K562 (cell line): ENCODE data around the gene KLHL8. TPM values are rescaled to one million over a fixed set of nuclear protein-coding genes. Genes with fewer than 3 reads are reported as not detected.
A peak's percentile ranks its signal among the peaks of the same experiment; 100 is the strongest.

Experiments used
- ATAC-seq: fragments of 200-7000 bp; cut with Tn5 transposase; 3 replicates; pipeline ENCODE4 v1.9.1; 2020; ENCODE audit warnings: moderate library complexity
- BruUV-seq: library from RNA; stranded (reverse); fragments of 400-500 nt; replicated peaks from 2 replicates; lab custom pipeline; 2021; lab: Mats Ljungman, UMichigan
- CTCF ChIA-PET: fragments of 300-600 bp; formaldehyde crosslinking; extraction: SDS; loops from one replicate; lab custom pipeline; 2021; ENCODE audit warnings: low intra/inter-chr PET ratio; lab: Yijun Ruan, JAX
- POLR2A ChIA-PET: fragments of 300-600, 350-650 bp; sonication (Branson Sonifier 250); formaldehyde crosslinking; extraction: SDS; loops from one replicate; lab custom pipeline; 2021; ENCODE audit warnings: antibody characterized with exemption, inconsistent platforms; lab: Yijun Ruan, JAX
- DNase-seq, 4 experiments: peaks; one replicate each; pipeline versions ENCODE4 v3.0.0 to v3.0.0-alpha.2; 2011 to 2018; ENCODE audit warnings: low spot score in 3 of 4, mixed read lengths in 3 of 4; ENCODE audit errors: extremely low read depth in 1 of 4
- FAIRE-seq: peaks from 2 replicates; lab custom pipeline; 2011; peaks lifted over from hg19 to GRCh38; lab: Jason Lieb, UNC
- H2AFZ ChIP-seq: 2 replicates; pipeline ENCODE4 v1.6.0; 2011; ENCODE audit warnings: low read depth, low read length, control low read depth, inconsistent platforms
- H3K27ac ChIP-seq: fragments of 200-600 bp; 3 replicates; pipeline ENCODE4 v1.8.0; 2011; ENCODE audit warnings: low read depth, mild to moderate bottlenecking, control low read depth, inconsistent platforms, low read length, moderate library complexity, mixed read lengths; ENCODE audit errors: extremely low read depth
- H3K27me3 ChIP-seq, 2 experiments: fragments of 300-600 bp in 1 of 2; 2 replicates in 1 of 2; 3 replicates in 1 of 2; pipeline versions ENCODE4 v1.6.0 to v1.8.0; 2011; ENCODE audit warnings: inconsistent platforms in 2 of 2, low read length in 2 of 2, mild to moderate bottlenecking in 1 of 2, mixed read lengths in 1 of 2, moderate library complexity in 1 of 2; ENCODE audit not compliant: control insufficient read depth in 2 of 2, insufficient read depth in 2 of 2
- H3K36me3 ChIP-seq: fragments of 300-600 bp; 3 replicates; pipeline ENCODE4 v1.8.0; 2011; ENCODE audit warnings: mild to moderate bottlenecking, low read length, inconsistent platforms; ENCODE audit not compliant: control insufficient read depth, insufficient read depth
- H3K4me1 ChIP-seq, 2 experiments: fragments of 200-600 bp in 1 of 2; replicated peaks in 1 of 2; 2 replicates in 1 of 2; 3 replicates in 1 of 2; pipeline versions ENCODE4 v1.5.1 to v1.8.0; 2011; ENCODE audit warnings: inconsistent platforms in 2 of 2, low read length in 2 of 2, mild to moderate bottlenecking in 1 of 2, mixed read lengths in 1 of 2, moderate library complexity in 1 of 2; ENCODE audit not compliant: control insufficient read depth in 2 of 2, insufficient read depth in 2 of 2
- H3K4me2 ChIP-seq: 2 replicates; pipeline ENCODE4 v1.6.1; 2011; ENCODE audit warnings: low read length, control low read depth, inconsistent platforms, mixed read lengths; ENCODE audit not compliant: insufficient read depth
- H3K4me3 ChIP-seq: fragments of 200-600 bp; sonication (generic), shearing (Covaris generic); 2 replicates; pipeline ENCODE4 v1.5.1; 2016; ENCODE audit warnings: control low read depth, inconsistent platforms
- H3K79me2 ChIP-seq: fragments of 200-600 bp; 3 replicates; pipeline ENCODE4 v1.8.0; 2011; ENCODE audit warnings: low read length, inconsistent platforms; ENCODE audit not compliant: control insufficient read depth, insufficient read depth
- H3K9ac ChIP-seq, 2 experiments: 2 replicates each; pipeline versions ENCODE4 v1.6.0 to v1.6.1; 2011; ENCODE audit warnings: low read depth in 2 of 2, low read length in 2 of 2, control low read depth in 1 of 2, inconsistent platforms in 1 of 2, mild to moderate bottlenecking in 1 of 2, mixed read lengths in 1 of 2; ENCODE audit not compliant: insufficient read depth in 1 of 2
- H3K9me1 ChIP-seq: one replicate; pipeline ENCODE4 v1.6.0; 2011; ENCODE audit warnings: inconsistent platforms, mild to moderate bottlenecking, low read length, moderate library complexity; ENCODE audit not compliant: control insufficient read depth, insufficient read depth
- H3K9me3 ChIP-seq: replicated peaks from 2 replicates; pipeline ENCODE4 v1.5.1; 2011; ENCODE audit warnings: low read depth, low read length, inconsistent platforms; ENCODE audit not compliant: control insufficient read depth, insufficient read depth
- H4K20me1 ChIP-seq: replicated peaks from 2 replicates; pipeline ENCODE4 v1.6.1; 2011; ENCODE audit warnings: low read length, inconsistent platforms, mixed read lengths; ENCODE audit not compliant: control insufficient read depth, insufficient read depth
- CEBPB ChIP-seq: fragments of 450-650 bp; IDR thresholded peaks from 2 replicates; pipeline ENCODE4 v1.6.1; 2016; ENCODE audit warnings: missing genetic modification characterization, missing compliant biosample characterization
- DPF2 ChIP-seq: fragments of 450-650 bp; IDR thresholded peaks from 2 replicates; pipeline ENCODE4 v1.6.1; 2016
- EHMT2 ChIP-seq: fragments of 450-650 bp; IDR thresholded peaks from 2 replicates; pipeline ENCODE4 v1.6.1; 2018; ENCODE audit warnings: antibody characterized with exemption
- ETV1 ChIP-seq: fragments of 450-650 bp; conservative IDR thresholded peaks from 2 replicates; pipeline ENCODE4 v1.6.1; 2016; ENCODE audit warnings: missing genetic modification characterization, control low read depth, low read depth, missing compliant biosample characterization
- ETV5 ChIP-seq: sonication (generic); formaldehyde crosslinking; IDR thresholded peaks from 2 replicates; pipeline ENCODE4 v1.4.0; 2020; ENCODE audit warnings: low read depth, mild to moderate bottlenecking, missing genetic modification reagents
- GABPA ChIP-seq: fragments of 200-800 bp; sonication (Bioruptor generic); conservative IDR thresholded peaks from 2 replicates; pipeline ENCODE4 v1.6.1; 2016; ENCODE audit warnings: low read depth, missing genetic modification characterization, missing compliant biosample characterization
- MEIS2 ChIP-seq: fragments of 450-650 bp; IDR thresholded peaks from 2 replicates; pipeline ENCODE4 v1.6.1; 2014; ENCODE audit warnings: mild to moderate bottlenecking; ENCODE audit not compliant: partially characterized antibody
- PHB ChIP-seq: fragments of 250-450 bp; sonication (Bioruptor Pico); IDR thresholded peaks from 2 replicates; pipeline ENCODE4 v1.5.0; 2021
- PHF21A ChIP-seq: fragments of 450-650 bp; IDR thresholded peaks from 2 replicates; pipeline ENCODE4 v1.6.1; 2017; ENCODE audit warnings: low read depth, borderline replicate concordance
- RCOR1 ChIP-seq, 2 experiments: IDR thresholded peaks; 2 replicates each; pipeline ENCODE4 v1.6.1; 2012; ENCODE audit warnings: low read depth in 2 of 2, low read length in 2 of 2, borderline replicate concordance in 1 of 2, improper control_type of control experiment in 1 of 2
- SMARCE1 ChIP-seq: fragments of 450-650 bp; IDR thresholded peaks from 2 replicates; pipeline ENCODE4 v1.7.1; 2016; ENCODE audit warnings: mild to moderate bottlenecking
- SMC3 ChIP-seq: conservative IDR thresholded peaks from 2 replicates; pipeline ENCODE4 v1.6.1; 2011; ENCODE audit warnings: low read depth, low read length, improper control_type of control experiment; ENCODE audit not compliant: insufficient read depth
- SPI1 ChIP-seq: IDR thresholded peaks from 2 replicates; pipeline ENCODE4 v1.6.1; 2011; ENCODE audit warnings: low read depth, low read length, control low read depth, borderline replicate concordance
- STAG1 ChIP-seq: sonication (generic); formaldehyde crosslinking; IDR thresholded peaks from 2 replicates; pipeline ENCODE4 v1.5.0; 2020; ENCODE audit warnings: missing genetic modification reagents, borderline replicate concordance
- TRIM24 ChIP-seq, 2 experiments: fragments of 450-650 bp; IDR thresholded peaks; 2 replicates each; pipeline ENCODE4 v1.6.1; 2016
- ZBED1 ChIP-seq: IDR thresholded peaks from 2 replicates; pipeline ENCODE4 v1.6.1; 2014
- ZNF384 ChIP-seq: IDR thresholded peaks from 2 replicates; pipeline ENCODE4 v1.6.1; 2012; ENCODE audit warnings: low read depth, low read length, improper control_type of control experiment
- WGBS: fragments of 100-300 bp; shearing (Covaris generic); methylation state at CpG from one replicate; pipeline ENCODE4 v1.1.6; 2016; ENCODE audit warnings: low coverage, mixed read lengths; ENCODE audit not compliant: insufficient coverage; ENCODE audit errors: missing lambda C conversion rate; 5-methylcytosine and 5-hydroxymethylcytosine counted together
- in situ Hi-C: fragments of 300-500 bp; cut with MboI; formaldehyde crosslinking; loops from 4 replicates; pipeline ENCODE4 v1.15.0; 2018; ENCODE audit warnings: inconsistent platforms, mixed read lengths
- intact Hi-C: fragments of 100-400 bp; cut with micrococcal nuclease; formaldehyde crosslinking; loops from 2 replicates; pipeline ENCODE4 v1.14.2; 2022
- polyA plus RNA-seq, 8 experiments: library from polyadenylated mRNA; depleted of rRNA in 4 of 8; stranded (reverse) in 5 of 8; unstranded in 3 of 8; fragments of >200 nt; fragmentation: Nextera tagmentation in 2 of 8; fragmentation: Illumina TruSeq in 1 of 8; extraction: Ambion mirVana in 2 of 8; extraction: Trizol in 1 of 8; gene quantifications; 2 replicates each; pipeline versions ENCODE4 v1.2.1 to v1.2.3, GENCODE V29; 2011 to 2014; ENCODE audit warnings: inconsistent platforms in 1 of 8, missing spikeins in 1 of 8
- total RNA-seq, 7 experiments: library from RNA; depleted of rRNA in 6 of 7; stranded (reverse); fragments of >200 nt in 6 of 7; fragmentation: Illumina TruSeq in 2 of 7; extraction: Trizol in 2 of 7; gene quantifications; 2 replicates each; pipeline versions ENCODE4 v1.2.1 to v1.2.3, GENCODE V29; 2011 to 2021; ENCODE audit warnings: low replicate concordance in 1 of 7
- TF ChIP-seq, protein P1 (sequence below): sonication (generic); formaldehyde crosslinking; IDR thresholded peaks from 2 replicates; pipeline ENCODE4 v1.8.1; 2023; ENCODE audit warnings: mild to moderate bottlenecking, missing genetic modification reagents
- TF ChIP-seq, protein P2 (sequence below), 2 experiments: IDR thresholded peaks in 1 of 2; conservative IDR thresholded peaks in 1 of 2; 2 replicates each; pipeline ENCODE4 v1.6.1; 2016; ENCODE audit warnings: low read depth in 2 of 2, mild to moderate bottlenecking in 1 of 2, missing compliant biosample characterization in 1 of 2, missing genetic modification characterization in 1 of 2, moderate library complexity in 1 of 2

The KLHL8 gene
- total and polyA plus RNA-seq, 9 of the 15 experiments (the other 6 are each of a cell fraction or from before 2014, with no cell fraction given) = 8.7 to 25.3 (median 15.7) TPM

DNA sequence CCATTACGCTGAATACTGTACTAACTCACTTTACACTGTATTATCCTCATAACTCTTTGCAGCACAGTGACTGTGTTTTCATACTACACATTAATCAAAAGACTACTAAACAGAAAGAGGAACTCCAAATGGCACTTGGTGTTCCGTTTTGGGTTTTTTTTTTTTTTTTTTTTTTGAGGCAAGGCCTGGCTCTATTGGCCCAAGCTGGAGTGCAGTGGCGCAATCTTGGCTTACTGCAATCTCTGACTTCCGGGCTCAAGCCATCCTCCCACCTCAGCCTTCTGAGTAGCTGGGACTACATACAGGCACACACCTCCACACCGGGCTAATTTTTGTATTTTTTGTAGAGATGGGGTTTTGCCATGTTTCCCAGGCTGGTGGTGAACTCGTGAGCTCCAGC, 10.7 kb downstream of the KLHL8 start:
- H3K9me1 ChIP-seq = no peaks in the 10 kb centered on the region
- no peak overlapping the region for H3K4me2 ChIP-seq
- no peaks in the 10 kb centered on the region for H3K9me3 ChIP-seq
- H4K20me1 ChIP-seq = 0 out of 2 replicates have a peak, but pooled peaks cover 2% of the 10 kb centered on the region
- BruUV-seq = no TSS peak
- no peak overlapping the region for H3K4me3 ChIP-seq
- FAIRE-seq = peak; percentile 57
- intact Hi-C loops (no loop called here), in situ Hi-C loops (no loop called here)
- ChIA-PET CTCF (no interaction called here), POLR2A (interaction anchor here (2.0 kb wide), 1 partner anchor 9 kb away, joined by 5 read pairs; no protein-coding TSS in a partner anchor)
- peak; percentile 63 for ATAC-seq
- H3K27ac ChIP-seq = no peak overlapping the region
- 43% methylated on average over 5 of the region's 6 CpGs for WGBS
- peaks cover 6 to 24% of the 10 kb centered on the region in 2 experiments for H3K4me1 ChIP-seq
- no peak overlapping the region for H2AFZ ChIP-seq
- no peaks in the 10 kb centered on the region for H3K27me3 ChIP-seq
- peaks cover 81% of the 10 kb centered on the region for H3K79me2 ChIP-seq
- peak in 1 of 4 experiments; percentile 30 for DNase-seq
- H3K36me3 ChIP-seq = peaks cover 4% of the 10 kb centered on the region; the same call in 2 of the 3 replicates
- H3K9ac ChIP-seq = no peak overlapping the region; a peak in 1 of 4 replicates
- peak in 1 of 2 experiments; percentile 79; a peak in 2 of 4 replicates for TF ChIP-seq RCOR1 (IDR thresholded peaks at IDR 0.05; ENCODE audit: borderline replicate concordance in 1 of 2, low read depth in 2 of 2, low read length in 2 of 2)
- TF ChIP-seq ETV1 (tag) = peak; percentile 83
- TF ChIP-seq CEBPB (tag) = peak; percentile 96
- TF ChIP-seq TRIM24 (IDR thresholded peaks at IDR 0.05) = peak in 1 of 2 experiments; percentile 30; a peak in 2 of 4 replicates
- TF ChIP-seq, protein P1, sequence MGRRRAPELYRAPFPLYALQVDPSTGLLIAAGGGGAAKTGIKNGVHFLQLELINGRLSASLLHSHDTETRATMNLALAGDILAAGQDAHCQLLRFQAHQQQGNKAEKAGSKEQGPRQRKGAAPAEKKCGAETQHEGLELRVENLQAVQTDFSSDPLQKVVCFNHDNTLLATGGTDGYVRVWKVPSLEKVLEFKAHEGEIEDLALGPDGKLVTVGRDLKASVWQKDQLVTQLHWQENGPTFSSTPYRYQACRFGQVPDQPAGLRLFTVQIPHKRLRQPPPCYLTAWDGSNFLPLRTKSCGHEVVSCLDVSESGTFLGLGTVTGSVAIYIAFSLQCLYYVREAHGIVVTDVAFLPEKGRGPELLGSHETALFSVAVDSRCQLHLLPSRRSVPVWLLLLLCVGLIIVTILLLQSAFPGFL (CRISPR knock-in tag) = no peak
- TF ChIP-seq SMARCE1 = peak; percentile 33; the same call in 1 of the 2 replicates
- peak; percentile 90 for TF ChIP-seq SPI1
- TF ChIP-seq MEIS2 = peak; percentile 35
- TF ChIP-seq STAG1 (CRISPR knock-in tag) = no peak
- TF ChIP-seq ZNF384 = peak; percentile 94
- TF ChIP-seq SMC3 = no peak
- TF ChIP-seq PHF21A = no peak
- 0 out of 2 replicates have a peak, but pooled peaks have one; percentile 20 for TF ChIP-seq ETV5 (CRISPR knock-in tag)
- no peak for TF ChIP-seq ZBED1
- 0 out of 2 replicates have a peak, but pooled peaks have one; percentile 33 for TF ChIP-seq DPF2
- TF ChIP-seq GABPA (tag) = peak; percentile 46; the same call in 1 of the 2 replicates
- no peak for TF ChIP-seq EHMT2
- TF ChIP-seq, protein P2, sequence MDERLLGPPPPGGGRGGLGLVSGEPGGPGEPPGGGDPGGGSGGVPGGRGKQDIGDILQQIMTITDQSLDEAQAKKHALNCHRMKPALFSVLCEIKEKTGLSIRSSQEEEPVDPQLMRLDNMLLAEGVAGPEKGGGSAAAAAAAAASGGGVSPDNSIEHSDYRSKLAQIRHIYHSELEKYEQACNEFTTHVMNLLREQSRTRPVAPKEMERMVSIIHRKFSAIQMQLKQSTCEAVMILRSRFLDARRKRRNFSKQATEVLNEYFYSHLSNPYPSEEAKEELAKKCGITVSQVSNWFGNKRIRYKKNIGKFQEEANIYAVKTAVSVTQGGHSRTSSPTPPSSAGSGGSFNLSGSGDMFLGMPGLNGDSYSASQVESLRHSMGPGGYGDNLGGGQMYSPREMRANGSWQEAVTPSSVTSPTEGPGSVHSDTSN (CRISPR knock-in tag; IDR thresholded peaks at IDR 0.05; ENCODE audit: low read depth) = no peak
- TF ChIP-seq, protein P2 (tag; conservative IDR thresholded peaks at IDR 0.05; ENCODE audit: low read depth) = 0 out of 2 replicates have a peak, but pooled peaks have one; percentile 40
- no peak for TF ChIP-seq PHB
